Skeletal muscle satellite cell (primary cell): ENCODE results near the gene SLC38A3. TPM values are rescaled to one million over a fixed set of nuclear protein-coding genes. Genes with fewer than 3 reads are reported as not detected.

ENCODE experiments used
- H3K27me3 ChIP-seq: 2 replicates; pipeline ENCODE4 v1.7.0; 2013; ENCODE audit warnings: low read length; ENCODE audit not compliant: control insufficient read depth, insufficient read depth
- H3K36me3 ChIP-seq: 2 replicates; pipeline ENCODE4 v1.7.0; 2013; ENCODE audit warnings: mild to moderate bottlenecking, control low read depth, low read length; ENCODE audit not compliant: insufficient read depth
- H3K4me1 ChIP-seq: 2 replicates; pipeline ENCODE4 v1.7.0; 2013; ENCODE audit warnings: low read length; ENCODE audit not compliant: control insufficient read depth, insufficient read depth
- H3K4me2 ChIP-seq: 2 replicates; pipeline ENCODE4 v1.7.0; 2013; ENCODE audit warnings: mild to moderate bottlenecking, low read length
- H3K4me3 ChIP-seq: 2 replicates; pipeline ENCODE4 v1.7.0; 2013; ENCODE audit warnings: low read length
- H3K9ac ChIP-seq: 2 replicates; pipeline ENCODE4 v1.7.0; 2013; ENCODE audit warnings: mild to moderate bottlenecking, low read depth, low read length, moderate library complexity
- H3K9me3 ChIP-seq: replicated peaks from 2 replicates; pipeline ENCODE4 v1.7.0; 2013; ENCODE audit warnings: mild to moderate bottlenecking, control low read depth, low read length
- small RNA-seq: library from RNA; depleted of rRNA; stranded (forward); fragments of <200 nt; gene quantifications from one replicate; pipeline ENCODE3, GENCODE V24; 2012

SLC38A3 gene

GRCh38 chr3:50269460-50269859 lies 64.4 kb downstream of the SLC38A3 start:
- H3K4me1 ChIP-seq, result peaks cover 56% of the 10 kb centered on the region
- no peaks in the 10 kb centered on the region for H3K36me3 ChIP-seq
- H3K4me3 ChIP-seq, result peak overlapping the region; percentile 2
- peak overlapping the region; percentile 54 for H3K4me2 ChIP-seq
- H3K9me3 ChIP-seq, result no peaks in the 10 kb centered on the region
- H3K9ac ChIP-seq, result no peak overlapping the region
- H3K27me3 ChIP-seq, result no peaks in the 10 kb centered on the region

- H3K4me1 ChIP-seq, result peaks cover 50% of the 10 kb centered on the region
- H3K4me3 ChIP-seq, result peak overlapping the region; percentile 2
- H3K36me3 ChIP-seq, result no peaks in the 10 kb centered on the region
- H3K4me2 ChIP-seq, result peak overlapping the region; percentile 54
- H3K9me3 ChIP-seq, result no peaks in the 10 kb centered on the region
- H3K9ac ChIP-seq, result peak overlapping the region; percentile 8
- no peaks in the 10 kb centered on the region for H3K27me3 ChIP-seq
Measured at GRCh38 chr3:50269977-50270413, 64.9 kb downstream of the SLC38A3 start.

GRCh38 chr3:50270422-50271224 lies 65.6 kb downstream of the SLC38A3 start:
- peak overlapping the region; percentile 54 for H3K4me2 ChIP-seq
- H3K36me3 ChIP-seq, result no peaks in the 10 kb centered on the region
- H3K9ac ChIP-seq, result peak overlapping the region; percentile 8
- H3K27me3 ChIP-seq, result no peaks in the 10 kb centered on the region
- peaks cover 44% of the 10 kb centered on the region for H3K4me1 ChIP-seq
- H3K4me3 ChIP-seq, result no peak overlapping the region
- no peaks in the 10 kb centered on the region for H3K9me3 ChIP-seq

Small RNAs within 50 kb of the gene (small RNA-seq; reads per million reads assigned to genes)
- not detected for gene MIR566
- gene MIR5787, result not detected
